Measurements from ENCODE around the gene INTS14. TPM values are rescaled to one million over a fixed set of nuclear protein-coding genes. Genes with fewer than 3 reads are reported as not detected.
"Not testable (repeated sequence)": the region's sequence is repeated elsewhere in the genome, so short reads cannot be mapped to it uniquely, and the experiment has no call there.

The INTS14 gene
- total and polyA plus RNA-seq, 3 experiments from 2014 or later = 29.9 to 64.7 (median 62.0) TPM

DNA sequence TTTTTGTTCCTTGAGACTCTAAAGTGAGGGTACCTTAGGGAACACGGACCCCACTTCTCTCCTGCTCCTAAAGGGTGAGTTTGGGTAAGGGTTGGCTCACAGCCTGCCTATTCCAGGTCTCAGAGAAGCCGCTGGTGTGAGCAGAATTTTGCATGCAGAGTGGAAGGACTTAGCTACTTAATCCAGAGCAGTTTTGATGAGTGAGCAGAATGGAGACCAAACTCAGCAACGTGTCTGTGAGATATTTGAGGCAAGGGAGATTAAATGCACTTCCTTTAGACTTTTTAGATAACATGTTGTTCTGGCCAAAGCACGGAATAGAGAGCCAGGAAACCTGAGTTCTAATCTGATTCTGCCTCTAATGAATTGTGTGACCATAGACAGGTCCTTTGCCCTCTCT, 15.9 kb upstream of the INTS14 start:
- H3K9me3 ChIP-seq (ENCODE audit: low read length) = no peaks in the 10 kb centered on the region
- peaks cover 0 to 3% of the 10 kb centered on the region in 2 donors for H3K27me3 Mint-ChIP-seq
- no peak overlapping the region for H3K27ac Mint-ChIP-seq
- ChIA-PET CTCF (no interaction called here), POLR2A (no interaction called here)
- H3K4me1 ChIP-seq (ENCODE audit: insufficient read depth, low read length) = peaks cover 5% of the 10 kb centered on the region
- peaks cover 11 to 28% (median 15%) of the 10 kb centered on the region in 3 donors for H3K36me3 Mint-ChIP-seq
- peaks cover 12 to 14% (median 13%) of the 10 kb centered on the region in 3 donors for H3K4me1 Mint-ChIP-seq
- no peak overlapping the region for H3K27ac ChIP-seq (ENCODE audit: low read depth, low read length)
- peak overlapping the region in 1 of 7 donors; percentile 23 for H3K4me3 Mint-ChIP-seq
- no peaks in the 10 kb centered on the region for H3K27me3 ChIP-seq (ENCODE audit: insufficient read depth, low read length, poor library complexity, severe bottlenecking)
- no peaks in the 10 kb centered on the region for H3K9me3 Mint-ChIP-seq
- no peaks in the 10 kb centered on the region for H3K36me3 ChIP-seq (ENCODE audit: insufficient read depth, low read length)
- no peak for DNase-seq
- H3K4me3 ChIP-seq (ENCODE audit: low read length) = no peak overlapping the region

DNA sequence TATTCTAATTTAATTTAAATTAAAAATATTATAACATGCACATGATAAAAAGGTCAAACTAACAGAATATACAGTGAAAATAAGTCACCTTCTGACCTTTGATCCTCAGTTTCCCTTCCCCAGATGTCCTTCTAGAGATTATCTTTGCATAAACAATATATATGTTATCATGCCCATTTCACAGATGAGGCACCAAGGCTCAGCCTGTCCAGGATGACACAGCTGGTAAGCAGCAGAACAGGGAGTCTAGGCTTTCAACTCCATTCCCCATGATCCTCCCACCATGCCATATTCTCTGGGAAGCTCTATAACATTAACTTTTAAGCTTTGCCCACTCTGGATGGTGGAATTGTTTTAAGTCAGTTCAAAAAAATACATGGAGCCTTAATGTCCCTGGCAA, 12.2 kb upstream of the INTS14 start:
- Mint-ChIP-seq H3K36me3 (peaks cover 11 to 31% (median 15%) of the 10 kb centered on the region in 3 donors), H3K4me3 (no peak overlapping the region), H3K27ac (no peak overlapping the region), H3K27me3 (no peaks in the 10 kb centered on the region), H3K9me3 (no peaks in the 10 kb centered on the region), H3K4me1 (no peaks in the 10 kb centered on the region)
- CTCF ChIA-PET = no interaction called here
- no peaks in the 10 kb centered on the region for H3K4me1 ChIP-seq (ENCODE audit: insufficient read depth, low read length)
- H3K4me3 ChIP-seq (ENCODE audit: low read length) = no peak overlapping the region
- POLR2A ChIA-PET = no interaction called here
- no peak overlapping the region for H3K27ac ChIP-seq (ENCODE audit: low read depth, low read length)
- no peaks in the 10 kb centered on the region for H3K9me3 ChIP-seq (ENCODE audit: low read length)
- H3K36me3 ChIP-seq (ENCODE audit: insufficient read depth, low read length) = no peaks in the 10 kb centered on the region
- no peaks in the 10 kb centered on the region for H3K27me3 ChIP-seq (ENCODE audit: insufficient read depth, low read length, poor library complexity, severe bottlenecking)
- no peak for DNase-seq

DNA sequence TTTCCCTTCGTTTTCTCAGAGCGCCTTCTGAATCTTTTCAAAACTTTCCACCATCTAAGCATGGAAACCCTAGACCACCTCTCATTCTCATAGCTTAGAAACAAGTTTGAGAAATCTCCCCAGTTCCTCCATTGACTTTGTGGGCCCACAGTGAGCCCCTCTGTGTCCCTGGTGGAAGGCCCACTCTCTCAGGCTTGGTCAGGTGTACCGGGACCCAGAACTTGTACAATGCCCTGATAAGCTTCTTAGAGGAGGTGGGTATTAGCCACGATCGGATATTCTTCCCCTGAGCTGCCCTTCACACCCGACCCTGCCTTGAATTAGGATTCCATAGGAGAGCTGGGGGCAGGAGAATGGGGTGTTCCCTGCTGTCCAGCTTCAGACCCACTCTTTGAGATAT, 10.7 kb upstream of the INTS14 start, which contains the start of gene SLC24A1:
Gene SLC24A1, plus strand, starts transcription at position 301 of the 400 bp plus-strand sequence. CDS start 2,143 bp downstream, outside the sequence.
- peak within 1 kb of the TSS in 1 of 8 donors; percentile 4 for H3K27ac Mint-ChIP-seq
- H3K9me3 Mint-ChIP-seq = no peaks in the 10 kb centered on the region
- ChIA-PET CTCF (interaction anchor here (1.3 kb wide), 1 partner anchor 17 kb away, joined by 5 read pairs; no protein-coding TSS in a partner anchor), POLR2A (no interaction called here)
- Histone ChIP-seq H3K27ac (ENCODE audit: low read depth, low read length) (no peak within 1 kb of the TSS), H3K4me3 (ENCODE audit: low read length) (no peak within 1 kb of the TSS), H3K4me1 (ENCODE audit: insufficient read depth, low read length) (no peaks in the 10 kb centered on the region), H3K36me3 (ENCODE audit: insufficient read depth, low read length) (no peaks in the 10 kb centered on the region), H3K9me3 (ENCODE audit: low read length) (no peaks in the 10 kb centered on the region), H3K27me3 (ENCODE audit: insufficient read depth, low read length, poor library complexity, severe bottlenecking) (no peaks in the 10 kb centered on the region)
- H3K4me1 Mint-ChIP-seq = no peaks in the 10 kb centered on the region
- H3K4me3 Mint-ChIP-seq = no peak within 1 kb of the TSS
- H3K36me3 Mint-ChIP-seq = peaks cover 11 to 25% (median 15%) of the 10 kb centered on the region in 3 donors
- no peaks in the 10 kb centered on the region for H3K27me3 Mint-ChIP-seq
- no peak for DNase-seq

DNA sequence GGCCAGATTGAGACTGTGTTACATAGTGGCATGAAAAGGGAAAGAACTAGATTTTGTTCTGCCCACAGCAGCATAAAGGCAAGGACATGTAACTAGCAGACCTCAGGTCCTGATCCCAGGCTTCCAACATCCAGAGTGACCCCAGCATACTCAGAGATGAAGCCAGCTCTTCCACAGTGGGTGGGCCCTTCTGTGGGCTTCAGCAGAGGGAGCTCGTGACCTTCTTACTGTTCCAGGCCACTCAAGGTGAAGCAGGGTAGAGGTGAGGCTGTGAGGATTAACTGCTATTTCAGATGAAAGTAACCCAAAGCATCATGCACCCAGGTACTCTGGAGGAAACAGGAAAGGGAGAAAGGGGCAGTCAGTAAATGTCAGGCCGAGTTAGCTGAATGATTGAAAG, 9.9 kb upstream of the INTS14 start:
- H3K9me3 Mint-ChIP-seq = no peaks in the 10 kb centered on the region
- H3K27ac Mint-ChIP-seq = peak overlapping the region in 1 of 8 donors; percentile 4
- ChIA-PET POLR2A (no interaction called here), CTCF (no interaction called here)
- H3K4me1 ChIP-seq (ENCODE audit: insufficient read depth, low read length) = no peaks in the 10 kb centered on the region
- H3K36me3 ChIP-seq (ENCODE audit: insufficient read depth, low read length) = no peaks in the 10 kb centered on the region
- peaks cover 9 to 20% (median 13%) of the 10 kb centered on the region in 3 donors for H3K36me3 Mint-ChIP-seq
- DNase-seq = no peak
- H3K9me3 ChIP-seq (ENCODE audit: low read length) = no peaks in the 10 kb centered on the region
- no peaks in the 10 kb centered on the region for H3K27me3 Mint-ChIP-seq
- no peak overlapping the region for H3K4me3 ChIP-seq (ENCODE audit: low read length)
- no peaks in the 10 kb centered on the region for H3K27me3 ChIP-seq (ENCODE audit: insufficient read depth, low read length, poor library complexity, severe bottlenecking)
- no peak overlapping the region for H3K4me3 Mint-ChIP-seq
- H3K27ac ChIP-seq (ENCODE audit: low read depth, low read length) = no peak overlapping the region
- H3K4me1 Mint-ChIP-seq = no peaks in the 10 kb centered on the region

DNA sequence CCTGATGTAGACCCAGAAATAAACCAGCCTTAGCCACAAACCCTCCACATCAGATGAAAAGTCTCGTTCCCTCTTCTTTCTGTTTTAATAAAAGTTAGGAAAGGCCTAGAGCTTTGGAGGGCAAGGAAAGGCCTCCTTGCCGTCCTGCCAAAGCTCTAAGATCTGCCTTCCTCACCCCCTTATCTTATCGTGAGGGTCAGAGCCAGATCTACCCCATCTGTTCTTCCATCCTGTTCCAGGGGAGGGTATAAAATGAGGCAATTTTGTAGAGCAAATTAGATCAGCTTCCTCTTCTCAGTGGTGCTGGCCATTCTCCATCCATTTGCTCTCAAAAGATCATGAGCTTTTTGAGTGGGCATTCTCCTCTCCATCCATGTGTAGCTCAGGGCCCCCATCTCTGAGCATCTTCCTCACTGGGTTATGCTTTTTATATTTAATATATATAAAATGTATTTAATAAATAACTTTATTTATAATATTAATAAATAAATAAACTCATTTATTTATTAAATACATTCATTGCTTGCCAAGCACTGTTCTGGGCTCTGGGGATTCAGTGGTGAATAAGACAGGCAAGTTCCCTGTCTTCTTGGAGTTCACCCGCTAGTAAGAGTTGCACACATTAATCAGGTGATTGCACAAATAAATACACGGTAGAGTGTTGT, 8.8 kb upstream of the INTS14 start:
- H3K4me3 ChIP-seq (ENCODE audit: low read length) = no peak overlapping the region
- CTCF ChIA-PET = no interaction called here
- no peak for DNase-seq
- H3K4me1 ChIP-seq (ENCODE audit: insufficient read depth, low read length) = no peaks in the 10 kb centered on the region
- no peaks in the 10 kb centered on the region for H3K9me3 ChIP-seq (ENCODE audit: low read length)
- H3K27ac Mint-ChIP-seq = peak overlapping the region in 2 of 8 donors; percentile 43 to 75
- no peak overlapping the region for H3K4me3 Mint-ChIP-seq
- peaks cover 5 to 11% (median 7%) of the 10 kb centered on the region in 3 donors for H3K36me3 Mint-ChIP-seq
- POLR2A ChIA-PET = interaction anchor here (0.7 kb wide), 1 partner anchor 130 kb away, joined by 3 read pairs; no protein-coding TSS in a partner anchor
- no peaks in the 10 kb centered on the region for H3K27me3 Mint-ChIP-seq
- no peak overlapping the region for H3K27ac ChIP-seq (ENCODE audit: low read depth, low read length)
- no peaks in the 10 kb centered on the region for H3K4me1 Mint-ChIP-seq
- no peaks in the 10 kb centered on the region for H3K36me3 ChIP-seq (ENCODE audit: insufficient read depth, low read length)
- H3K27me3 ChIP-seq (ENCODE audit: insufficient read depth, low read length, poor library complexity, severe bottlenecking) = no peaks in the 10 kb centered on the region
- no peaks in the 10 kb centered on the region for H3K9me3 Mint-ChIP-seq

DNA sequence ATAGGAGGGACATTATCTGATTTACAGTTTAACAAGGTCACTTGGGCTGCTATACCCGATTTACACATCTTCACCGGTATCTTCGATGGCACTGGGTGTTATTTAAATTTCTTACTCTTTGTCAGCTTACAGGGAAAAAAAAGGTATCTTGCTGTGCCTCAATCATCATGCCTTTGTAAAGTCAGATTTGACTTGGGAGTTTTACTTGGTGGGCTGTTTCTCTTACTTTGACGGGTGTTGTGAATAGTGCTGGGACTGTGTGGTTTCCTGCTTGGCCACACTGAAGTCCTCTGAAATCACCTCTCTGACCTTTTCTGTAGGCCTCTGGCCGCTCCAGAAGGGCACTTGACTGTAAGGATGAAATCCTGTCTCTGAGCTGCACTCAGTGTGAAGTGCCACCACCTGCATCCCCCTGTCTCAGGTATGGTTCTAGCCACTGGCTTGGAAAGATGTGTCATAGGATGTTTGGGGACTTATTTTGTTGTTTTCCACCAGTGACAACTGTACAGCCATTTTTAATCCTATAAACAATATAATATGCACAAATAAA, 7.7 kb upstream of the INTS14 start:
- peaks cover 0 to 4% (median 3%) of the 10 kb centered on the region in 3 donors for H3K4me1 Mint-ChIP-seq
- Histone ChIP-seq H3K4me3 (ENCODE audit: low read length) (no peak overlapping the region), H3K36me3 (ENCODE audit: insufficient read depth, low read length) (no peaks in the 10 kb centered on the region), H3K27ac (ENCODE audit: low read depth, low read length) (no peak overlapping the region), H3K27me3 (ENCODE audit: insufficient read depth, low read length, poor library complexity, severe bottlenecking) (no peaks in the 10 kb centered on the region), H3K4me1 (ENCODE audit: insufficient read depth, low read length) (no peaks in the 10 kb centered on the region), H3K9me3 (ENCODE audit: low read length) (no peaks in the 10 kb centered on the region)
- H3K4me3 Mint-ChIP-seq = no peak overlapping the region
- DNase-seq = no peak
- no peaks in the 10 kb centered on the region for H3K9me3 Mint-ChIP-seq
- POLR2A ChIA-PET = no interaction called here
- CTCF ChIA-PET = no interaction called here
- H3K36me3 Mint-ChIP-seq = peaks cover 0 to 5% (median 0%) of the 10 kb centered on the region in 3 donors
- no peak overlapping the region for H3K27ac Mint-ChIP-seq
- no peaks in the 10 kb centered on the region for H3K27me3 Mint-ChIP-seq

DNA sequence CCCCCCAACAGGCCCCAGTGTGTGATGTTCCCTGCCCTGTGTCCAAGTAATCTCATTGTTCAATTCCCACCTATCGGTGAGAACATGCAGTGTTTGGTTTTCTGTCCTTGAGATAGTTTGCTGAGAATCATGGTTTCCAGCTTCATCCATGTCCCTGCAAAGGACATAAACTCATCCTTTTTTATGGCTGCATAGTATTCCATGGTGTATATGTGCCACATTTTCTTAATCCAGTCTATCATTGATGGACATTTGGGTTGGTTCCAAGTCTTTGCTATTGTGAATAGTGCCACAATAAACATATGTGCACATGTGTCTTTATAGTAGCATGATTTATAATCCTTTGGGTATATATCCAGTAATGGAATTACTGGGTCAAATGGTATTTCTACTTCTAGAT, 5.0 kb upstream of the INTS14 start:
- peaks cover 13% of the 10 kb centered on the region for H3K4me1 ChIP-seq (ENCODE audit: insufficient read depth, low read length)
- POLR2A ChIA-PET; CTCF ChIA-PET; H3K36me3 Mint-ChIP-seq; H3K9me3 Mint-ChIP-seq; H3K27me3 Mint-ChIP-seq; DNase-seq; H3K27ac ChIP-seq (ENCODE audit: low read depth, low read length); H3K27ac Mint-ChIP-seq; H3K27me3 ChIP-seq (ENCODE audit: insufficient read depth, low read length, poor library complexity, severe bottlenecking); H3K36me3 ChIP-seq (ENCODE audit: insufficient read depth, low read length); H3K9me3 ChIP-seq (ENCODE audit: low read length); H3K4me3 ChIP-seq (ENCODE audit: low read length); H3K4me3 Mint-ChIP-seq: not testable (repeated sequence)
- H3K4me1 Mint-ChIP-seq = peaks cover 18 to 28% (median 21%) of the 10 kb centered on the region in 3 donors

DNA sequence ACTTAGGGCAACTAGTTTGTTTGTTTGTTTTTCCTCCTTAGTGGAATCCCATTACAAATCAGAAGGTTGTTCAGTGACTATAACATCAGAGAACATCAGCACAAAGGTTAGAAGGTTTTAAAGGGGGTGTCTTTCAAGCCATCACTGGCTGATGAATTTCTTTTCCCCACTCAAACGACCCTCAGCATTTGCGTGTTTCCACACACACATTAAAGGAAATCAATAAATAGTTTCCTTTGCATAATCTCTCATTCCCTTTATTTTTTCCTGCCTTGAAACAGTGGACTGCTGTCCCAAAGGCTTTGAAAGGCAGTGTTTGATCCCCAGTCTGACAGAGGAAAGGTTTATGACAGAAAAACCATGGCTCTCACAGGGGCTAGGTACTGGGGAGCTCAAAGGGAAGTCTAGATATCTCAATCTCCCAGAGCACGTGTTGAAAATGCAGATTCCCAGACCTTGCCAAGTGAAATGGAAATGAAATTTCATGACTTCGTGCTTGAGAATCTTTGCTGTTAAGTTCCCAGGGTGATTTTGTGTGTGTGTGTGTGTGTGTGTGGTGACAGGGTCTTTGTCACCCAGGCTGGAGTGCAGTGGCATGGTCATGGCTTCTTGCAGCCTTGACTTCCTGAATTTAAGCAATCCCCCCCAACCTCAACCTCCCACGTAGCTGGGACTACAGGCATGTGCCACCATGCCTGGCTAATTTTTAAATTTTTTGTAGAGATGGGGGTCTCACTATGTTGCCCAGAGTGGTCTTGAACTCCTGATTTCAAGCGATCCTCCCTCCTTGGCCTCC, 2.2 kb upstream of the INTS14 start:
- H3K27ac ChIP-seq (ENCODE audit: low read depth, low read length) = no peak overlapping the region
- Mint-ChIP-seq H3K4me3 (peak overlapping the region in 2 of 7 donors; percentile 95 to 98), H3K36me3 (peaks cover 0 to 11% (median 0%) of the 10 kb centered on the region in 3 donors), H3K27ac (peak overlapping the region in 7 of 8 donors; percentile 10 to 99 (median 57)), H3K4me1 (peaks cover 32 to 50% (median 41%) of the 10 kb centered on the region in 3 donors), H3K9me3 (no peaks in the 10 kb centered on the region), H3K27me3 (peaks cover 0 to 2% of the 10 kb centered on the region in 2 donors)
- H3K36me3 ChIP-seq (ENCODE audit: insufficient read depth, low read length) = no peaks in the 10 kb centered on the region
- H3K4me3 ChIP-seq (ENCODE audit: low read length) = no peak overlapping the region
- CTCF ChIA-PET = no interaction called here
- peaks cover 26% of the 10 kb centered on the region for H3K4me1 ChIP-seq (ENCODE audit: insufficient read depth, low read length)
- DNase-seq = no peak
- POLR2A ChIA-PET = no interaction called here
- H3K9me3 ChIP-seq (ENCODE audit: low read length) = no peaks in the 10 kb centered on the region
- H3K27me3 ChIP-seq (ENCODE audit: insufficient read depth, low read length, poor library complexity, severe bottlenecking) = no peaks in the 10 kb centered on the region
